Type B pancreatic cell (in vitro differentiated cells): ENCODE results near the gene PIN1. TPM values are rescaled to one million over a fixed set of nuclear protein-coding genes. Genes with fewer than 3 reads are reported as not detected.

Source experiments
- DNase-seq: peaks from one replicate; pipeline ENCODE4 v3.0.0; 2021; ENCODE audit warnings: mixed read lengths; ENCODE audit not compliant: unreplicated experiment; ENCODE audit errors: extremely low spot score
- H3K27ac Mint-ChIP-seq: 2 replicates; pipeline ENCODE4 v1.8.0; 2021; ENCODE audit warnings: mild to moderate bottlenecking, mixed read lengths
- H3K27me3 Mint-ChIP-seq: 2 replicates; pipeline ENCODE4 v1.8.0; 2021; ENCODE audit warnings: mixed read lengths
- H3K36me3 Mint-ChIP-seq: 2 replicates; pipeline ENCODE4 v1.8.0; 2021; ENCODE audit warnings: mixed read lengths
- H3K4me1 Mint-ChIP-seq: one replicate; pipeline ENCODE4 v1.8.0; 2021; ENCODE audit warnings: mixed read lengths; ENCODE audit not compliant: unreplicated experiment
- H3K4me3 Mint-ChIP-seq: 2 replicates; pipeline ENCODE4 v1.8.0; 2021; ENCODE audit warnings: mild to moderate bottlenecking, mixed read lengths
- H3K9me3 Mint-ChIP-seq: 2 replicates; pipeline ENCODE4 v1.8.0; 2021; ENCODE audit warnings: mixed read lengths
- total RNA-seq: library from RNA; stranded (reverse); gene quantifications from 2 replicates; pipeline ENCODE4 v1.2.1, GENCODE V29; 2021; ENCODE audit warnings: low replicate concordance
- TF ChIP-seq, protein P1 (sequence below): fragments of 200-600 bp; sonication (generic); conservative IDR thresholded peaks from 2 replicates; pipeline ENCODE4 v1.5.0; 2021; ENCODE audit warnings: antibody characterized with exemption, mild to moderate bottlenecking

Gene PIN1
- total RNA-seq, 1 donor from 2014 or later: 69.6 TPM

DNA sequence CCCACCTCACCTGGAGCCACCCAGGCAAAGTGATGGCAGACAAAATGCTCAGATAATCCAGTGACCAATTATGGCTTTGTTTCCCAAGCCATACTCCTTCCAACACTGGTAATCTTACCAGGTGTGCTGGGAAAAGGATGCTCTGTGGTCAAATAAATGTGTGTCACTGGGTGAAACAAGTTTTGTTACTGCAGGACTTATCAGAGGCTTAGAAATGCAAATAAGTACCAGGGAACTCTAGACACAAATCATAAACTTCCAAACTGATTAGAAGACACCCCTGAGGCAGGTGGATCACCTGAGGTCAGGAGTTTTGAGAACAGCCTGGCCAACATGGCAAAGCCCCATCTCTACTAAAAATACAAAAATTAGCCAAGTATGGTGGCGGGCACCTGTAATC lies 26.4 kb downstream of the PIN1 start:
- Mint-ChIP-seq H3K27ac (no peak overlapping the region), H3K27me3 (no peaks in the 10 kb centered on the region), H3K4me3 (no peak overlapping the region), H3K36me3 (peaks cover 8% of the 10 kb centered on the region), H3K9me3 (no peaks in the 10 kb centered on the region), H3K4me1 (no peaks in the 10 kb centered on the region)
- TF ChIP-seq, protein P1, sequence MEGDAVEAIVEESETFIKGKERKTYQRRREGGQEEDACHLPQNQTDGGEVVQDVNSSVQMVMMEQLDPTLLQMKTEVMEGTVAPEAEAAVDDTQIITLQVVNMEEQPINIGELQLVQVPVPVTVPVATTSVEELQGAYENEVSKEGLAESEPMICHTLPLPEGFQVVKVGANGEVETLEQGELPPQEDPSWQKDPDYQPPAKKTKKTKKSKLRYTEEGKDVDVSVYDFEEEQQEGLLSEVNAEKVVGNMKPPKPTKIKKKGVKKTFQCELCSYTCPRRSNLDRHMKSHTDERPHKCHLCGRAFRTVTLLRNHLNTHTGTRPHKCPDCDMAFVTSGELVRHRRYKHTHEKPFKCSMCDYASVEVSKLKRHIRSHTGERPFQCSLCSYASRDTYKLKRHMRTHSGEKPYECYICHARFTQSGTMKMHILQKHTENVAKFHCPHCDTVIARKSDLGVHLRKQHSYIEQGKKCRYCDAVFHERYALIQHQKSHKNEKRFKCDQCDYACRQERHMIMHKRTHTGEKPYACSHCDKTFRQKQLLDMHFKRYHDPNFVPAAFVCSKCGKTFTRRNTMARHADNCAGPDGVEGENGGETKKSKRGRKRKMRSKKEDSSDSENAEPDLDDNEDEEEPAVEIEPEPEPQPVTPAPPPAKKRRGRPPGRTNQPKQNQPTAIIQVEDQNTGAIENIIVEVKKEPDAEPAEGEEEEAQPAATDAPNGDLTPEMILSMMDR: no peak
- no peak for DNase-seq

DNA sequence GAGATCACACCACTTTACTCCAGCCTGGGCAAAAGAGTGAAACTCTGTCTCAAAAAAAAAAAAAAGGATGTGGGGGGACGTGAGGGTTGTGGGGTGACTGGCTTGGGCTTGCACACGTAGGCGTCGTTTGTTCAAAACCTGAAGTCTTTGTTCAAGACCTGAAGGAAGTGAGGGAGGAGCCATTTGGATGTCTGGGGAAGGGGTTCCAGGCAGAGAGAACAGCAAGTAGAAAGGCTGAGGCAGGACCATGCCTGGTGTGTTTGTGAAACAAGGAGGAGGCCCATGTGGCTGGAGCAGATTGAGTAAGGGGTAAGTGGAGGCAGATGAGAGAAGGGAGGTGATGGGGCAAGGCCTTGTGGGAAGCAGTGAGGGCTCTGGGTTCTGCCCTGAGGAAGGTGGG lies 27.8 kb downstream of the PIN1 start:
- Mint-ChIP-seq H3K4me1 (no peaks in the 10 kb centered on the region), H3K9me3 (no peaks in the 10 kb centered on the region), H3K27ac (no peak overlapping the region), H3K36me3 (no peaks in the 10 kb centered on the region), H3K27me3 (no peaks in the 10 kb centered on the region), H3K4me3 (no peak overlapping the region)
- DNase-seq: no peak
- TF ChIP-seq, protein P1: no peak

DNA sequence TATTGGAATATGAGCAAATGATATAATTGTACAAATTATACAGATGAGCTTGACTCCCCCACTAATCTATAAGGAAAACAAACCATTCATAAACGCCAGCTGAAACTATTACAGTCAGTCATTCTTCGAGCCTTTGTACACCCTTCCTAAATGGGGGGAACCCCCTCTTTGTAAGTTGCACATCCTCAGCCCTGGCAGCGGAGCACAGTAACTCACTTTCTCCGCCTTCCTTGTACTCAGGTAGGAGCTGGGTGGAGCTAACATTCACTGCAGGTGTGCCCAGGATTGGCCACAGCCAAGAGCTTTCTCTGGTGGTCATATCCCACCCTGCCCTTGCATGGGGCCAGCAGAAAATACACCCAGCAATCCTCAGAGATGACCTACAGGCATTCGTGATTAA lies 28.6 kb downstream of the PIN1 start:
- no peak for DNase-seq
- Mint-ChIP-seq H3K27ac (no peak overlapping the region), H3K9me3 (no peaks in the 10 kb centered on the region), H3K4me1 (no peaks in the 10 kb centered on the region), H3K4me3 (no peak overlapping the region), H3K36me3 (no peaks in the 10 kb centered on the region), H3K27me3 (no peaks in the 10 kb centered on the region)
- TF ChIP-seq, protein P1: no peak

DNA sequence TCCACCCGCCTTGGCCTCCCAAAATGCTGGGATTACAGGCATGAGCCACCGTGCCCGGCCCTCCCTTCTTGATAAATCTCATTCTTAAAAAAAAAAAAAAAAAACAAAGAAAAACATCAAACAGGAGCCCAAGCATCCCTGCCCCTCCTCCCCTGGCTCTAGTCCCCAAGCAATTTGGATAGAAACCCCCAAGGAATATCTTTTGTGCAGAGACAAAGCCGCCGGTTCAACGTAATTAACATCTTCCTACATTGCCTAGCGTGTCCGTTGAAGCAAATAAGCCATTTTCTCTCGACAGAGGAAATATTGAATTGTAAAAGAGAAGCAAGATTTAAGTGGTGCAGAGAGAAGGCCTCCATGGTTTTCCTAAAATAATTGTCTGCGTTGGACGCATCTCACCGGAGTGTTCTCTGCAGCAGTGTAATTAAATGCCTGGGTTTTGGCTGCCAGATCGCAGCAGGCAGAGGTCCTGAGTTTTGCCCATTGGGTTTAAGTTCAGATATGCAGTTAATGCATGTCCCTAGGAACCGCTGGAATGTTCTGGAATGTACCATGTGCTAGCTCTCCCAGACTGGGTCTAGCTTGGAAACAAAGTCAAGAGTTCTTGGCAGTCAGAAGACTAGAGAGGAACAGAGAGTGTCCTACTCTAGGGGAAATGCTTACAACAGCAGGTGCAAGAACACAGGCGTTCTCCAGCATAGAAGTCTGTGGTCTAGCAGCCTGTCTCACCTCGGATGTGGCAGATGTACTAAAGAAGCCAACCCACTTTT lies 30.8 kb downstream of the PIN1 start:
- H3K27me3 Mint-ChIP-seq: no peaks in the 10 kb centered on the region
- H3K4me3 Mint-ChIP-seq: no peak overlapping the region
- no peaks in the 10 kb centered on the region for H3K9me3 Mint-ChIP-seq
- DNase-seq: no peak
- no peak overlapping the region for H3K27ac Mint-ChIP-seq
- H3K36me3 Mint-ChIP-seq: no peaks in the 10 kb centered on the region
- H3K4me1 Mint-ChIP-seq: no peaks in the 10 kb centered on the region
- TF ChIP-seq, protein P1: no peak

DNA sequence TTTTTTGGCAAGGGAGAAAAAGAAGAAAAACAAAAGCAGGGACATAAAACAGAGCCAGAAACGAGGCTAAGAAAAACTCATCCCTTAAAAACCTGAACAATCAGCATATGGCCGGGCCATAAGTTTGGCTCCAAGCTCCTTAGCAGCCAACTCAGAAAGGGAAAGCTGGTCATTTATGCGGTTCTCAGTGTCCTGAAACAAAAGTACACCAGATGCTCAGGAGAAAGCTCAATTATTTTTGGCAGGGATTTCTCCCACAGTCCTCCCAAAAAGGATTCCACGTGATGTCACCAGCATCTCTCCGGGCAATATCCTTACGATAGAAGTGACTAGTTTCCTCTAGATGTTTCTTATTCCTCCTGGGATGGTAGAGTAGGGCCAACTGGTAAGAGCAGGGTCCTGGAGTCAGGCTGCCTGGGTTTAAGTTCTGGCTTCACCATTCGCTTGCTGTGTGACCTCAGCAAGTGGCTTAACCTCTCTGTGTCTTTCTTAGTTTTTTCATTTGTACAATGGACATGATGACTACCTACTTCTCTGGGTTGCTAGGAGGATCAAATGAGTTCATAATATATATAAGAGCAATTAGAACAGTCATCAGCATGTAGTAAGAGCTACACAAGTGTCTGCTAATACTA lies 34.0 kb downstream of the PIN1 start:
- no peaks in the 10 kb centered on the region for H3K4me1 Mint-ChIP-seq
- no peak for DNase-seq
- H3K4me3 Mint-ChIP-seq: no peak overlapping the region
- no peak overlapping the region for H3K27ac Mint-ChIP-seq
- TF ChIP-seq, protein P1: no peak
- no peaks in the 10 kb centered on the region for H3K9me3 Mint-ChIP-seq
- H3K36me3 Mint-ChIP-seq: peaks cover 3% of the 10 kb centered on the region
- no peaks in the 10 kb centered on the region for H3K27me3 Mint-ChIP-seq
